K562 (cell line): ENCODE measurements around the gene SGMS1. TPM values are rescaled to one million over a fixed set of nuclear protein-coding genes. Genes with fewer than 3 reads are reported as not detected.

Experiments used
- ARID1B ChIP-seq: fragments of 450-650 bp; IDR thresholded peaks from 2 replicates; pipeline ENCODE4 v1.6.1; 2016; ENCODE audit warnings: antibody characterized with exemption, mild to moderate bottlenecking, inconsistent platforms
- BCL6 ChIP-seq: fragments of 250-450 bp; sonication (Bioruptor Pico); IDR thresholded peaks from 2 replicates; pipeline ENCODE4 v1.4.0; 2020
- C11orf30 ChIP-seq: fragments of 450-650 bp; IDR thresholded peaks from 2 replicates; pipeline ENCODE4 v1.6.1; 2016; ENCODE audit warnings: low read depth, mild to moderate bottlenecking
- CTCF ChIP-seq, 3 experiments: IDR thresholded peaks in 2 of 3; conservative IDR thresholded peaks in 1 of 3; 2 replicates each; pipeline ENCODE4 v1.5.1; 2011 to 2012; ENCODE audit warnings: low read length in 3 of 3, mild to moderate bottlenecking in 3 of 3, control low read depth in 2 of 3, improper control_type of control experiment in 1 of 3, inconsistent platforms in 1 of 3, low read depth in 1 of 3, mixed read lengths in 1 of 3, moderate library complexity in 1 of 3; ENCODE audit not compliant: insufficient read depth in 2 of 3
- DPF2 ChIP-seq: fragments of 450-650 bp; IDR thresholded peaks from 2 replicates; pipeline ENCODE4 v1.6.1; 2016
- E2F5 ChIP-seq: sonication (generic); formaldehyde crosslinking; IDR thresholded peaks from 2 replicates; pipeline ENCODE4 v1.8.0; 2022; ENCODE audit warnings: mild to moderate bottlenecking, missing genetic modification reagents
- FOXK2 ChIP-seq, 2 experiments: fragments of 450-650 bp; IDR thresholded peaks in 1 of 2; conservative IDR thresholded peaks in 1 of 2; 2 replicates each; pipeline ENCODE4 v1.6.1; 2016; ENCODE audit warnings: low read depth in 2 of 2, mild to moderate bottlenecking in 1 of 2
- FOXP4 ChIP-seq: sonication (generic); formaldehyde crosslinking; IDR thresholded peaks from 2 replicates; pipeline ENCODE4 v1.8.0; 2022; ENCODE audit warnings: mild to moderate bottlenecking, missing genetic modification reagents, borderline replicate concordance
- FUS ChIP-seq: fragments of 200-400 bp; formaldehyde crosslinking; optimal IDR thresholded peaks from 2 replicates; pipeline ENCODE3; 2017; ENCODE audit warnings: low read depth, low read length
- JUND ChIP-seq, 2 experiments: IDR thresholded peaks; 2 replicates in 1 of 2; 3 replicates in 1 of 2; pipeline ENCODE4 v1.6.1; 2011; ENCODE audit warnings: borderline replicate concordance in 2 of 2, low read depth in 2 of 2, low read length in 2 of 2, improper control_type of control experiment in 1 of 2, missing biosample characterization in 1 of 2, missing genetic modification characterization in 1 of 2, missing genetic modification reagents in 1 of 2
- MAX ChIP-seq: sonication (generic); formaldehyde crosslinking; IDR thresholded peaks from 2 replicates; pipeline ENCODE4 v1.9.0; 2022; ENCODE audit warnings: mild to moderate bottlenecking, missing genetic modification reagents
- MNT ChIP-seq, 2 experiments: fragments of 450-650 bp; conservative IDR thresholded peaks; 2 replicates each; pipeline ENCODE4 v1.6.1; 2017; ENCODE audit warnings: mild to moderate bottlenecking in 2 of 2, moderate library complexity in 2 of 2
- PCBP2 ChIP-seq: fragments of 200-400 bp; formaldehyde crosslinking; IDR thresholded peaks from 2 replicates; pipeline ENCODE4 v1.6.1; 2018; ENCODE audit warnings: low read length, low read depth, mild to moderate bottlenecking, moderate library complexity; ENCODE audit not compliant: poor library complexity, severe bottlenecking
- SMAD1 ChIP-seq: fragments of 150-350 bp; IDR thresholded peaks from 2 replicates; pipeline ENCODE4 v1.6.1; 2014; ENCODE audit warnings: low read length, low read depth; ENCODE audit not compliant: partially characterized antibody
- TEAD2 ChIP-seq: fragments of 450-650 bp; IDR thresholded peaks from 2 replicates; pipeline ENCODE4 v1.6.1; 2016; ENCODE audit warnings: missing genetic modification characterization, control low read depth, missing compliant biosample characterization
- ZNF124 ChIP-seq: sonication (generic); formaldehyde crosslinking; IDR thresholded peaks from 2 replicates; pipeline ENCODE4 v1.8.1; 2022; ENCODE audit warnings: missing genetic modification reagents
- polyA plus RNA-seq, 8 experiments: library from polyadenylated mRNA; depleted of rRNA in 4 of 8; stranded (reverse) in 5 of 8; unstranded in 3 of 8; fragments of >200 nt; fragmentation: Nextera tagmentation in 2 of 8; fragmentation: Illumina TruSeq in 1 of 8; extraction: Ambion mirVana in 2 of 8; extraction: Trizol in 1 of 8; gene quantifications; 2 replicates each; pipeline versions ENCODE4 v1.2.1 to v1.2.3, GENCODE V29; 2011 to 2014; ENCODE audit warnings: inconsistent platforms in 1 of 8, missing spikeins in 1 of 8
- total RNA-seq, 7 experiments: library from RNA; depleted of rRNA in 6 of 7; stranded (reverse); fragments of >200 nt in 6 of 7; fragmentation: Illumina TruSeq in 2 of 7; extraction: Trizol in 2 of 7; gene quantifications; 2 replicates each; pipeline versions ENCODE4 v1.2.1 to v1.2.3, GENCODE V29; 2011 to 2021; ENCODE audit warnings: low replicate concordance in 1 of 7

The SGMS1 gene
- total and polyA plus RNA-seq, 9 of the 15 experiments (the other 6 are each of a cell fraction or from before 2014, with no cell fraction given): 22.6 to 232 (median 82.2) TPM

- TF ChIP-seq MAX (CRISPR knock-in tag): no peak
- TF ChIP-seq C11orf30: no peak
- no peak for TF ChIP-seq PCBP2
- no peak for TF ChIP-seq FUS
- TF ChIP-seq ZNF124: no peak
- no peak for TF ChIP-seq BCL6 (CRISPR knock-in tag)
- TF ChIP-seq TEAD2 (tag): peak; percentile 95
- TF ChIP-seq FOXP4 (CRISPR knock-in tag): no peak
- no peak for TF ChIP-seq SMAD1
- peak in 2 of 3 experiments; percentile 52 to 58; a peak in 4 of 6 replicates for TF ChIP-seq CTCF (IDR thresholded peaks at IDR 0.05 in 2 of 3, conservative IDR thresholded peaks at IDR 0.05 in 1 of 3; ENCODE audit: insufficient read depth in 2 of 3, low read depth in 1 of 3, low read length in 3 of 3)
- peak; percentile 35 for TF ChIP-seq DPF2
- TF ChIP-seq ARID1B: peak; percentile 28; the same call in 1 of the 2 replicates
- TF ChIP-seq MNT (conservative IDR thresholded peaks at IDR 0.05): 0 out of 4 replicates have a peak, but pooled peaks of 1 of the 2 experiments have one; percentile 6
- TF ChIP-seq JUND (IDR thresholded peaks at IDR 0.05; ENCODE audit: borderline replicate concordance, low read depth, low read length): no peak
- no peak for TF ChIP-seq JUND (tag; IDR thresholded peaks at IDR 0.05; ENCODE audit: borderline replicate concordance, low read depth, low read length)
- no peak for TF ChIP-seq FOXK2 (conservative IDR thresholded peaks at IDR 0.05 in 1 of 2, IDR thresholded peaks at IDR 0.05 in 1 of 2; ENCODE audit: low read depth in 2 of 2)
- TF ChIP-seq E2F5 (CRISPR knock-in tag): no peak
Measured at GRCh38 chr10:50574305-50574704, 49.5 kb downstream of the SGMS1 start (continued).
